Suppressor macrophage (primary cell): Measurements from ENCODE around the gene CHST2.

ENCODE experiments used
- DNase-seq, 4 experiments: peaks; one replicate each; pipeline ENCODE4 v3.0.0-alpha.2; 2020 to 2022

CHST2 gene

DNA sequence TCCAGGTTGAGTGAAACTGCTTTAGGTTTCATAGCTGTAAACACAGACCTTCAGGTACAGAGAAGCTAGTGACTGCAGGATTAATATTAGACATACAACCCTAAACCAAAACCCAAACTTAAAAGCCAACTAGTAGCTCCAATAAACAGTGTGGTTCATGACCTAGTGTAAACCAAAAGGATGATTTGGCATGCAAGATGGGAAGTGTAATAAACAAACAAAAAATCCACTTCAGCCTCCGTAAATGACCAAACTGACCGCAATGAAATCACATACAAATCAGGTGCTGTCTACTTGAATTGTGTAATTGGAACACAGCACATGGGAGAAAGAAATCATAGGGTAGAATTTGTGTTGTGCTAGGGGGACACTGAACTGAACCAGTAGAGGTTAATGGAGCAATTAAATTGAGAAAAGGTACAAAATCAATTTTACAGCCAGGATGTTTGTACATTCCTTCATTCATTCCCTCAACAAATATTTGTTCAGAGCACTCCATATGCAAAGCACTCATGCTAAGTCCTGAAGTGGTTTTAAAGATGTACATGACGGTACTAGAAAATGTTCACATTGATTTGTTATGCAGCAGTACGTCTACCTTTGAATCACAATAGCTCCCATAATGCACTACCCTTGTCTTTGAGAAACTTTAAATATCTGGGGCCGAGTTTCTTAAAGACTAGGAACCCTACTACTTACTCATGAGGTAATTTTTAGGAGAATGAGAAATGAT lies 21.4 kb upstream of the CHST2 start:
- DNase-seq, result no peak

DNA sequence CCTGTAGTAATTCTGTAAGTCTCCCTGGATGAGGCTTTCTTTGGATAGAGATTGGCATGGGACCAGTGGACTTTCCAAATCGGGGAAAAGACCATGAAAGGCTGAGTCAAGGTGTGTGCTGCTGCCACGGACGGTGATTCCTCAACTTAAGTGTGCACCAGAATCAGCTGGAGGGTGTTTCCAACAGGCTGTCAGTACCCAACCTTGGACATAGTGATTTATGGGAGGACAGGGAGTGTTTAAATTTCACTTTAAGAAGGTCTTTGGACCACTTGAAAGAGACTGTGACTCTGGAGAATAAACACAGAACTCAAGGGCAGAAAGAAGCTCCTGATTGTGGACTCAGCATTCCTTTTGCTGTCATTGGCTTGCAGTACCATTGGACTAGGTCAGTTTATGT lies 20.4 kb upstream of the CHST2 start:
- no peak for DNase-seq

DNA sequence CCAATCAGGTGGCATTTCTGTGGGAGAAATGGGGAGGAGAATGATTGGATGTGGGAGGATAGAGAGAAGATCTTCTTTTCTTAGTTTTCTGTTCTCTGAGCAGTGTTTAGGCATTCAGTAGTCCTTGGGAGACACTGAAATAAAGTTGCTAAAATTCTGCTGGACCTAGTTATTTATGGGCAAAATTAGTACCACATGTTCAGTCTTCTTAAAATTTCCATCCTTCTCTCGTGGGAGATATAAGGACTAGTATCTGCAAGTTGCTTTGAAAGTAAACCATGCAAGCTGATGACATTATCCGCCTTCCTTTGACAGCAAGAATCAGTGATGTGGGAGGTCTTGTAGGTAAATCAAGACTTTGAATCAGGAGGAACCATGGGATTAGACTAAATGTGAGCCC lies 19.9 kb upstream of the CHST2 start:
- no peak for DNase-seq

GRCh38 chr3:143100451-143100850 lies 19.1 kb upstream of the CHST2 start:
- no peak for DNase-seq

GRCh38 chr3:143101792-143102381 lies 17.7 kb upstream of the CHST2 start:
- DNase-seq, result no peak

GRCh38 chr3:143103652-143104051 lies 15.9 kb upstream of the CHST2 start:
- DNase-seq, result peak in 3 of 4 experiments; percentile 40 to 58 (median 56)

GRCh38 chr3:143105170-143105569 lies 14.4 kb upstream of the CHST2 start:
- DNase-seq, result no peak

GRCh38 chr3:143109861-143110260 lies 9.7 kb upstream of the CHST2 start:
- no peak for DNase-seq

DNA sequence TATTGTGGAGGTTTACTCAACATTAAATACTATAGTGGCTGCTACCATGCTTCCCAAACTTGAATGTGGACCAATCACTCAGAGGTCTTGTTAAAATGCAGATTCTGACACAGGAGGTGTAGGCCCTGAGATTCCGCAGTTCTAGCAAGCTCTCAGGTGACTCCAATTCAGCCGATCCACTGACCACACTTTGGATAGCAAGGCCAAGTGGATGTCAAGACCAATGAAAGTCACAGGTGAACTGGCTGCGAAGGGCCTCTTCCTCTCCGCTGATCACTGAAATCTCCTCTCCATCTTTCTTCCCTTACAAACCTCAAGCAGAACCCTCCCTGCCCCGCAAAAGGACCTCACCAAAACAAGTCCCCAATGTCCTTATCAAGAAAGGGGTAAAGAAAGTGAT lies 9.2 kb upstream of the CHST2 start:
- no peak for DNase-seq

DNA sequence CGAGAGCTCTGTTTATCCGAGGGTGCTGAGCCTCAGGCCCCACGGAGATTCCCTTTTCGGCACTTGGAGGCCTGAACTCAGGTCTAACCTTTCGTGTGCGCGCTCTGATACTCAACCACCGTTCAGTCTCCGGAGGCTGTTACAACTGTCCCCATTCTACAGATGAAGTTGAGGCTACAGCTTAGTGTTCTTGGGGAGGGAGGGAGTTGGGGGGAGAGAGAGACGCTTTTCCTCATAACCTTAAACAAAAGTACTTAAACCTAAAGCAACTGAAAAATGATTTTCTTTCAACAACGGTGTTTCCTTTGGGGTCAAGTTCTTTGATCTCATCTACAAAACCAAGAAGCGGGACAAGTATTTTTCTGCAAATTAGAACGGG lies 952 bp upstream of the CHST2 start:
- no peak for DNase-seq

DNA sequence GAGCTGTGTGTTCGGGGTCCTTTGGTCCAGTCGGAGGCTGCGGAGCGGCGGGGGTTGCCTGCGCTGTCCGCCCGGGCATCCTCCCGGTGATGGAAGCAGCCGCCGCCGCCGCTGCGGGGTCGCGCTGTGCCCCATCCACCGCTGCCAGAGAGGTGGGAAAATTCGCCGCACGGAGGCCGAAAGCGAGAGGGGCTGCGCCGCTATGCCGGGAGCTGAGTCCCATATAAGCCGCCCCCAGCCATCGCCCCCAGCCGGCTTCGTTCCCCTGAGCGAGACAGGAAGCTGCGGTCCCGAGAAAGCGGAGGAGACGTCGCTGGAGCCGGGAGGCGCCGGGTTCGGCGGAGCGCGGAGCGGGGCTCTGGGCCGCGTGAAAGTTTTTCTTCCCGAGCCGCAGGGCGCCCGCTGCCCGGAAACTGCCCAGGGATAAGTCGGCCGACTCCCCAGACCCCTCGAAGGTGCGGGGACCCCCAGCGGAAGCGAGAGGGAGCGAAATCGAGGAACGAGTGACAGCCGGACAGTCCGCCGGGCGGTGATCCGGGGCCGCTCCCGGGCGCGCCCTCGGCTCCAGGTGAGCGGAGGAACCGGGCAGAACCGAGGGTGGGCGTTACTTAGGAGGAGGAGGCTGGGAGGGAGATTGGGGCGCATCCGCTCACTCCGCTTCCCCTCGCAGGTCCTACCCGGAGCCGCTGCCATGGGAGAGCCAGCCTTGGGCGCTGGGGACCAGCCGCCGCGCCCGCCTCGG lies 574 bp downstream of the CHST2 start:
- DNase-seq, result peak in 3 of 4 experiments; percentile 30 to 52 (median 41)

- DNase-seq, result peak; percentile 40 to 68 (median 59)
Measured at GRCh38 chr3:143120716-143121240, 1.2 kb downstream of the CHST2 start.

- DNase-seq, result peak; percentile 60 to 79 (median 66)
Measured at GRCh38 chr3:143121241-143122088, 1.9 kb downstream of the CHST2 start.

GRCh38 chr3:143122089-143122430 lies 2.5 kb downstream of the CHST2 start:
- no peak for DNase-seq

GRCh38 chr3:143122608-143123352 lies 3.2 kb downstream of the CHST2 start:
- peak in 2 of 4 experiments; percentile 28 to 50 for DNase-seq

GRCh38 chr3:143123353-143123984 lies 3.9 kb downstream of the CHST2 start:
- DNase-seq, result peak in 2 of 4 experiments; percentile 49 to 52

DNA sequence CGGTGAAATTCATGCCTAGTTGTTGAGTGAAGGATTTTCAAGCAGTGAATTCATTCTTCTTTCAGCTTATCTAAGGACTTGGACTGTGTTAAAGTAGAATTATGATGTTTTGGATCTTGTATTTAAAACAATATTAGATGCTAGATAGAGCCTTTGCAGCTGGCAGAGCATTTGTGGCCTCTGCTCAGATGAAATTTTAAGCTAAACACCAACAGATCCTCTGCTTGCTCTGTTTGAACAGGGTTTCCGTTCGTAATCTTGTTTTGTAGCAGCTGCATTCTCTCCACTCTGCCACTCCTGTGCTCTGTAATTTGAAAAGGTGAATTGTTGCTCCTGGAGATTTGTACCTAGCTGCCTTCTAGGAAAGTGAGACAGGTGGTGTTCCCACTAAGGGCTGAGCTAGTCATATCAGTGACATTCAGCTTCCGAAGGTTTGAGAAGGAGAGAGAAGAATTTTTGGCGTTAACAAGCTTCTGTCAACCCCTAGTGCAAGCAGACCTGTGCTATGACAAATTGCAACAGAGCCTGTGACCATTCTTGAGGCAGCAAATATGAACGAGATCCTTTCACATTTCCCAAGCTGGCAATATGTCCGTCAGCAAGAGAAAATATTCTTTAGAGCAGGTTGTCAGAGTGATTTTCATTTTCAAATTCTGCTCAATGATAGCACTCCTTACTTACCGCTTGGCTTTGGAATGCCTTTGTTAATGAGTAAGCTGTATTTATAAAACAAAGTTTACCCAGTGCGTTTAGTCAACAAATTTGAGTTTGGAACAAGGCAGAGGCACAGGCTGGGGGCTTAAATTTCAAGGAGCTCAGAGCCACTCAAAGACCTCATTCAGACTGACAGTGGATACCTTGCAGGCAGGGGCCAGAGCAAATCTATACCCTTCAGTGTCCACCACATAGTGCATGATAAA lies 5.3 kb downstream of the CHST2 start:
- DNase-seq, result no peak

- no peak for DNase-seq
Measured at GRCh38 chr3:143127801-143128200, 8.2 kb downstream of the CHST2 start.

- no peak for DNase-seq
Measured at GRCh38 chr3:143128227-143128955, 8.8 kb downstream of the CHST2 start.
